ENCODE measurements around the gene TSPAN9. TPM values are rescaled to one million over a fixed set of nuclear protein-coding genes. Genes with fewer than 3 reads are reported as not detected.

The TSPAN9 gene
- total RNA-seq, 1 donor from 2014 or later = 31.7 TPM

DNA sequence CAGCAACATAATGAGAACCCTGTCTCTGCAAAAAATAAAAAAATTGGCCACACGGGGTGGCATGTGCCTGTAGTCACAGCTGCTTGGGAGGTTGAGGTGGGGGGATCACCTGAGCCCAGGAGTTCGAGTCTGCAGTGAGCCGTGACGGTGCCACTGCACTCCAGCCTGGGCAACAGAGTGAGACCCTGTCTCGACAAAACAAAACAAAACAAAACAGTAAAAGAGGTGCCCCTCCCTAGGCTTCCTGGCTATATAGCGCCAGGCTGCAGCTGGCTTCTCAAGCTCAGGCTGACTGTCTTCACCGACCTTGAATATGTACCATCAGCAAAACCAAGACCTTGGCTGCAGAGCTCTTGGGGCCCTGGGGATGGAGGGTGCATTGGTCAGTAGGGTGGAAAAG lies 29.4 kb downstream of the TSPAN9 start:
- no peak for DNase-seq (ENCODE audit: extremely low spot score, unreplicated experiment)
- Mint-ChIP-seq H3K27ac (no peak overlapping the region), H3K36me3 (peaks cover 8% of the 10 kb centered on the region), H3K4me1 (ENCODE audit: unreplicated experiment) (peaks cover 30% of the 10 kb centered on the region), H3K4me3 (no peak overlapping the region), H3K27me3 (no peaks in the 10 kb centered on the region), H3K9me3 (no peaks in the 10 kb centered on the region)
- no peak for TF ChIP-seq CTCF (conservative IDR thresholded peaks at IDR 0.05)

GRCh38 chr12:3107071-3107583 lies 29.9 kb downstream of the TSPAN9 start:
- no peaks in the 10 kb centered on the region for H3K9me3 Mint-ChIP-seq
- no peak for TF ChIP-seq CTCF (conservative IDR thresholded peaks at IDR 0.05)
- peaks cover 11% of the 10 kb centered on the region for H3K36me3 Mint-ChIP-seq
- H3K4me1 Mint-ChIP-seq (ENCODE audit: unreplicated experiment) = peaks cover 30% of the 10 kb centered on the region
- DNase-seq (ENCODE audit: extremely low spot score, unreplicated experiment) = no peak
- H3K4me3 Mint-ChIP-seq = no peak overlapping the region
- no peaks in the 10 kb centered on the region for H3K27me3 Mint-ChIP-seq
- no peak overlapping the region for H3K27ac Mint-ChIP-seq

DNA sequence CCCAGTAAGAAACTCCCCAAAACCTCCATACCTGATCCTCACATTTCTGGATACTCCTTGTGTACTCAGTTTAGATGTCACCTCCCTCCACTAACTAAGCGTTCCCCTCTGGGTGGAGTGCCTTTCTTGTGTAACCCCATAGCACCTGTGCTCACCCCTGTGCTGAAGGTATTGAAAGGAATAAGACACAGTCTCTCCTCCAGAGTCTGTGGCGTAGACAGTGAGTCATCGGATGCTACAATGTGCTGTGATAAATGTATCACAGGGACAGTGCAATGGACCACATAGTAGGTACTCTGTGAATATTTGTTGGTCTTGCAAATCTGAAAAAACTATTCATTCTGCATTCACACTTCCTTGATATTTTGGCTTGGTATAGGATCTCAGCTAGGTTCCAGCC lies 30.8 kb downstream of the TSPAN9 start:
- no peaks in the 10 kb centered on the region for H3K9me3 Mint-ChIP-seq
- H3K36me3 Mint-ChIP-seq = peaks cover 11% of the 10 kb centered on the region
- H3K27ac Mint-ChIP-seq = no peak overlapping the region
- H3K4me1 Mint-ChIP-seq (ENCODE audit: unreplicated experiment) = peaks cover 29% of the 10 kb centered on the region
- no peaks in the 10 kb centered on the region for H3K27me3 Mint-ChIP-seq
- no peak for TF ChIP-seq CTCF (conservative IDR thresholded peaks at IDR 0.05)
- no peak overlapping the region for H3K4me3 Mint-ChIP-seq
- DNase-seq (ENCODE audit: extremely low spot score, unreplicated experiment) = no peak

- peaks cover 11% of the 10 kb centered on the region for H3K4me1 Mint-ChIP-seq (ENCODE audit: unreplicated experiment)
- H3K36me3 Mint-ChIP-seq = peaks cover 17% of the 10 kb centered on the region
- no peaks in the 10 kb centered on the region for H3K27me3 Mint-ChIP-seq
- no peak overlapping the region for H3K27ac Mint-ChIP-seq
- H3K4me3 Mint-ChIP-seq = no peak overlapping the region
- DNase-seq (ENCODE audit: extremely low spot score, unreplicated experiment) = no peak
- H3K9me3 Mint-ChIP-seq = no peaks in the 10 kb centered on the region
- no peak for TF ChIP-seq CTCF (conservative IDR thresholded peaks at IDR 0.05)
Observed at GRCh38 chr12:3110578-3110977, 33.4 kb downstream of the TSPAN9 start.

GRCh38 chr12:3113671-3114325 lies 36.6 kb downstream of the TSPAN9 start:
- H3K27me3 Mint-ChIP-seq = no peaks in the 10 kb centered on the region
- H3K9me3 Mint-ChIP-seq = no peaks in the 10 kb centered on the region
- no peak for DNase-seq (ENCODE audit: extremely low spot score, unreplicated experiment)
- no peak overlapping the region for H3K4me3 Mint-ChIP-seq
- H3K27ac Mint-ChIP-seq = peak overlapping the region; percentile 14
- TF ChIP-seq CTCF (conservative IDR thresholded peaks at IDR 0.05) = no peak
- peaks cover 25% of the 10 kb centered on the region for H3K4me1 Mint-ChIP-seq (ENCODE audit: unreplicated experiment)
- H3K36me3 Mint-ChIP-seq = peaks cover 17% of the 10 kb centered on the region

Measured in type B pancreatic cell (in vitro differentiated cells).